NT2/D1 (cell line): ENCODE results near the gene EDAR.

ENCODE experiments used
- YY1 ChIP-seq: IDR thresholded peaks from 2 replicates; pipeline ENCODE4 v1.6.1; 2011; ENCODE audit not compliant: insufficient read length, insufficient read depth
- ZNF274 ChIP-seq: IDR thresholded peaks from 2 replicates; pipeline ENCODE4 v1.6.1; 2011; ENCODE audit warnings: mild to moderate bottlenecking, low read depth, low read length

DNA sequence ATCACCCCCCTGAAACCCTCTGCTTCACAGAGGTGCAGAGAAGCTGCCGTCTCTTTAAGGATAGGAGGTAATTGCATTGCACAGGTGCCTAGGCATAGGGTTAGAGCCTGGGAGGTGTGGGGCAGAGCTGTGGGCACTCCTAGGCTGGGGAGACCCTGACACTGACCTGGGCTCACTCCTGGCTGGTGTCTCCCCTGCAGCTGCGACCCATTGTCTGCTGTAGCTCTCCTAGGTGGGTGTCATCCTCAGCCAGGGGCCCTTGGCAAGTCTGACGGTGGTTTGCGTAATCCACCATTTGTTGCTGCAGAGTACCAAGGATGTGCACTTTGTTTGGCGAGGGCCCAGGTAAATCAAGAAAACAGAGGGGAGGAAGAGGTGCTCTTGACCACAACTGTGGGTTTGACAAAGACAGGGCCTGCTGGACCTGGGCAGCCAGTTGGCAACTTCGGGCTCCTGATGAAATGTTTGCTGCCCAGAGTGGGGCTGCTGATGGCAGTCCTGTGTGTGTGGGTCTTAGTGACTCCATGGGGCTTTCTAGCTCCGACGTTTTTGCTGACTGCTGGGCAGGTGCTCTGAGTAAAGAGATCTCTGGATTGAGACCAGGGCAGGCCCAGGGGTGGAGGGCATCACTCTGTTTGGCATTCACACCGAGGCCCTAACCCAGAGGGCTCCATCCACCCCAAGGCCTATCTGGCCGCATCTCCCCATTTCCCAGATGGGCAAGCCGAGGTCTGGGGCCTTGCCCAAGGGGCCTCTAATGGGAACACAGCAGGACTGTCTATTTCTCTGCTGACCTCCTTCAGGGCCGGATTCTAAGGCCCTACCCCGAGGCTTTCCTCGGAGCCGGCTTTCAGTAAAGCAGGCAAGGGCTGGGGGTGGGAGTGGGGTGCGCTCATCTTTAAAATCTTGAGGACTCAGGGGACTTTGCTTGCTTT is 67.7 kb downstream of the EDAR start:
- no peak for TF ChIP-seq YY1
- TF ChIP-seq ZNF274: no peak
